Measurements from ENCODE around the gene KRTAP4-4.
"Not testable (repeated sequence)": the region's sequence is repeated elsewhere in the genome, so short reads cannot be mapped to it uniquely, and the experiment has no call there.

The KRTAP4-4 gene

DNA sequence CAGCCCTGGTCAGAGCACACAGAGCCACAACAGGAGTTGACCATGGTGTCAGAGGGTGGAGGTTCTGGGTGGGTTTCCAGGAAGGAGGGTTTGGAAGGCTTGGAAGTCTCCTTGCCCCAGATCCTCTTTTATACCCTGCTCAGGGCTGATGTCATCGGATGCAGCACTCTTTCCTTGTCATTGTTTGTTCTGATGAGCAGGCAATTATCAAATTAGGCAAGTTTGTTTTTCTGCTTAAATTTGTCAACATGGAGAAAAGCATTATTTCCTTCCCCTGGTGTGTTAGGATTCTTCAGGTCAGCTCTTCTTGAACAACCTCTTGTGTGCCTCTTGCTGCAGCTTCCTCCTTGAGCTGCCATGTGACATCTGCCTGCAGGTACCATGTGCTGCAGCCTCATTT is at the start of gene KRTAP4-4:
Gene KRTAP4-4 (minus strand): TSS at position 101 of the 400 bp plus-strand sequence. CDS start 57 bp downstream, at position 44.
- no peak for DNase-seq

- no peak for DNase-seq
Observed at GRCh38 chr17:41199421-41200078, 39.0 kb upstream of the KRTAP4-4 start.

GRCh38 chr17:41196068-41196467 is 35.5 kb upstream of the KRTAP4-4 start:
- DNase-seq, result no peak

GRCh38 chr17:41190328-41190727 is 29.8 kb upstream of the KRTAP4-4 start:
- DNase-seq, result no peak

- not testable (repeated sequence) for DNase-seq
Observed at GRCh38 chr17:41189837-41190318, 29.3 kb upstream of the KRTAP4-4 start, which contains the start of gene KRTAP9-1. KRTAP9-1 (plus strand) TSS chr17:41189887; CDS start chr17:41189887, 0 bp downstream.

DNA sequence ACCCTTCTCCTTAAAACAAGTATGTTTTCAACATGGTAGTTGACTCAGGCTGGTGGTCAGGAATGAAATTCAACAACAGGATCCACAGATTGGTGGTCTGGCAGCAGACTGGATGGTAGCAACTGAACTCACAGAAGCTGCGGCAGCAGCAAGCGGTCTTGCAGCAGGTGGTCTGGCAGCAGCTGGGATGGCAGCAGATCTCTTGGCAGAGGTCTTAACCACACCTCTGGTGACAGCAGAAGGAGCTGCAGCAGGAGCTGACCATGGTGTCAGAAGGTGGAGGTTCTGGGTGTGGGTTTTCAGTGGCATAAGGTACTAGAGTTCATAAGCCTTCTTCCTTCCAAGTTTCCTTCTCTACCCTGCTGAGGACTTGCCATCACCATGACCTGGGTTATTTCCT is 26.3 kb upstream of the KRTAP4-4 start:
- DNase-seq, result no peak

- no peak for DNase-seq
Observed at GRCh38 chr17:41185001-41185400, 24.5 kb upstream of the KRTAP4-4 start.

GRCh38 chr17:41184480-41184961 is 24.0 kb upstream of the KRTAP4-4 start, which contains the start of gene KRTAP4-1:
KRTAP4-1 (minus strand) TSS chr17:41184911; CDS start chr17:41184854, 57 bp downstream.
- DNase-seq, result no peak

- no peak for DNase-seq
Observed at GRCh38 chr17:41178843-41179616, 18.5 kb upstream of the KRTAP4-4 start.

DNA sequence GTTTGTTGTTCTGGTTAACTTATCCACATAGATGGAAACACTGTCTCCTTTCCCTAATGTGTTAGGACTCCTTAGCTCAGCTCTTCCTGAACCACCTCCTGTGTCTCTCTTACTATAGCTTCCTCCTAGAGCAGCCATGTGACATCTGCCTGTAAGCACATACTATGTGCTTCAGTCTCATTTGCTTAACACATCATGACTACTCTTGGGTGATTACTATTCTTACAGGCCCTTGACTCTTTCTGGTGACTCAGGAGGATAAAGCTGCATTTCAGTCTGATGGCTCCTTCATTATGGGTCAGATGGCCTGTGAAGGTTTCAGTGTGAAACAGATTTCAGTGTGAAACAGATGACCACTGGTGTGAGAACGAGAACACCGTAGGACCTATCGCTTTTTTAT is 17.8 kb upstream of the KRTAP4-4 start:
- DNase-seq, result no peak

DNA sequence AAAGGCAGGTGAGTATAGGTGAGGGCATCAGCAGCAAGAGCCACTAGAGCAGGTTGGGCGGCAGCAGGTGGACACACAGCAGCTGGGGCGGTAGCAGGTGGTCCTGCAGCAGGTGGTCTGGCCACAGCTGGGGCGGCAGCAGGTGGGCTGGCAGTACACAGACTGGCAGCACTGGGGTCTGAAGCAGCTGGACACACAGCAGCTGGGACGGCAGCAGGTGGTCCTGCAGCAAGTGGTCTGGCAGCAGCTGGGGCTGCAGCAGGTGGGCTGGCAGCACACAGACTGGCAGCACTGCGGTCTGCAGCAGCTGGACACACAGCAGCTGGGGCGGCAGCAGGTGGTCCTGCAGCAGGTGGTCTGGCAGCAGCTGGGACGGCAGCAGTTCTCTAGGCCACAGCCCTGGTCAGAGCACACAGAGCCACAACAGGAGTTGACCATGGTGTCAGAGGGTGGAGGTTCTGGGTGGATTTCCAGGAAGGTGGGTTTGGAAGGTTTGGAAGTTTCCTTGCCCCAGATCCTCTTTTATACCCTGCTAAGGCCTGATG is 17.3 kb upstream of the KRTAP4-4 start, which contains the start of gene KRTAP4-2:
Gene KRTAP4-2 (minus strand): TSS at position 495 of the 545 bp plus-strand sequence. CDS start 57 bp downstream, at position 438.
- DNase-seq, result no peak

DNA sequence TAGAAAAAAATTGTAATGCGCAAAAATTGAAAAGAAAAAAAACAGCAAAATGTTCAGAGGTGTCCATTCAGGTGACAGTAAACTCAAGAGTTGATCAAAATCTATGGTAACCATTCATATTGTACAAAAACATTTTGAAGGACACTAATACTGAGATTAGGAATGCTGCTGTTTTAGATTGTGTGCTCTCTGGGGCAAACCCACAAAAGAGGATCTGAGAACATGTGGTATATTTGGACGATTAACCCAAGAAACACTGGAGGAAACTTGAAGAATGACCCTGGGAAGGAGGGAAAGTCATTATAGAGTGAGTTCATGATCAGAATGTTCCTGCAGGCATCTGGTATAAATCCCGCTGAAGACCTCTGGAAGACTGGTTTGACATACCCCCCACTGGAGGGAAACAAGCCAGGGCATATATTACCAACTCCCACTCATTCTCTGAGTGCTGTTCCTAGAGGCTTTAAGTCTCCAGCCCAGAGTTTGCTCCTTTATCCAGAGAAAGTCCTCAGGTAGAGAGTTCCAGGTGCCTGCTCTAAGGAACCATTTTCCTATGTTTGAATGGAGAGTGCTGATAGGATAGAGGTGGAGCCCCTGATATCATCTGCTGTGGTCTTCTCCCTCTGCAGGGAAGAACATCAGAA is 16.3 kb upstream of the KRTAP4-4 start:
- DNase-seq, result no peak

DNA sequence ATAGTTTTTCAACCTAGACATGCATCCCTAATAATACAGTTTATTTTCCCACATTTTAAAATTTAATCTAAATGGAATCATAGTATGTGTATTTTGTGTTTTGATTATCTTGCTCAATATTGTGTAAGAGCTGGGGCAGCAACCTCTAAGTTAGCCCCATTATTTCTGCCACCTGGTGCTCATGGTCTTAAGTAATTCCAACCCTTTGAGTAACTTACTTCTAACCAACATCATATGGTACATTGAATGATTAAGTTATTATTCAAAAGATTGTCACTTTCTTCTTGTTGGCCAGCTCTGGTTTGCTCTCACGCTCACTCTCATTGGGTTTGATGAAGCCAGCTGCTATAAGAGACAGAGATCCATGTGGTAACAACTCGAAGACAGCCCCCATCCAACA is 11.3 kb upstream of the KRTAP4-4 start:
- DNase-seq, result no peak

DNA sequence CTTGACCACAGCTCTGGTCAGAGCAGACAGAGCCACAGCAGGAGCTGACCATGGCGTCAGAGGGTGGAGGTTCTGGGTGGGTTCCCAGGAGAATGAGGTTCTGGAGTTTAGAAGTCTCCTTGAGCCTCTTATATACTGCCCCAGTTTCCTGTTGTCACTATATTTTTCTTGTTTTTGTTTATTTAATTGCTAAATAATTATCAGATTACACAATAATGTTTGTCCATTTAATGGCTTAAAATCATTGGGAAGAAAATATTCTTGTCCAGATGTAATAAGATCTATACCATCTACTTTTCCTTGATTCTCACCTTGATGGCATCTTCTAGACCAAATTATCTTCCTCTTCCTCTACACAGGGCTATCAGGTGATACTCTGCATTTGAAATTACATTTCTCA is 7.6 kb upstream of the KRTAP4-4 start, which contains the start of gene KRTAP4-3:
Gene KRTAP4-3 (minus strand): TSS at position 101 of the 400 bp plus-strand sequence. CDS start 49 bp downstream, at position 52.
- no peak for DNase-seq

DNA sequence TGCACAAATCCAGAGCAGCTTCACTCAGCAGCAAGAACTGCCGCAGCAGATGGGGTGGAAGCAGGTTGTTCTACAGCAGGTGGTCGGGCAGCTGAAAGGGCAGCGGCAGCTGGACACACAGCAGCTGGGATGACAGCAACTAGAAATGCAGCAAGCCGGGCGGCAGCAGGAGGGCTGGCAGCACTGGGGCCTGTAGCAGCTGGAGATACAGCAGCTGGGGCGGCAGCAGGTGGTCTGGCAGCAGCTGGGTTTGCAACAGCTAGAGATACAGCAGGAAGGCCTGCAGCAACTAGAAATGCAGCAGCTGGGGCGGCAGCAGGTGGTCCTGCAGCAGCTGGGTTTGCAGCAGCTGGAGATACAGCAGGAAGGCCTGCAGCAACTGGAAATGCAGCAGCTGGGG is 7.0 kb upstream of the KRTAP4-4 start:
- DNase-seq, result no peak

GRCh38 chr17:41163828-41164227 is 3.3 kb upstream of the KRTAP4-4 start:
- DNase-seq, result no peak

- not testable (repeated sequence) for DNase-seq
Observed at GRCh38 chr17:41160190-41160589, 358 bp downstream of the KRTAP4-4 start.

- DNase-seq, result no peak
Observed at GRCh38 chr17:41153856-41154255, 6.7 kb downstream of the KRTAP4-4 start.

DNA sequence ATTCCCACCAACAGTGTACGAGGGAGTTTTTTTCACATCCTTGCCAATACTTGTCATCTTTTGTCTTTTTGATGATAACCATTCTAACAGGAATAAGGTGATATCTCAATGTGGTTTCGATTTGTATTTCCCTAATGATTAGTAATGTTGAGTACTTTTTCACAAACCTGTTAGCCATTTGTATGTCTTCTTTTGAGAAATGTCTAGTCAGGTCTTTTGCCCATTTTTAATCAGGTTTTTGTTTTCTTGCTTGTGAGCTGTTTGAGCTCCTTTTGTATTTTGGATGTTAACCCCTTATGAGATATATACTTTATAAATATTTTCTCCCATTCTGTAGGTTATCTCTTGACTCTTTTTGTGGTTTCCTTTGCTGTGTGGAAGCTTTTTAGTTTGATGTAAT is 9.0 kb downstream of the KRTAP4-4 start:
- no peak for DNase-seq

- no peak for DNase-seq
Observed at GRCh38 chr17:41150026-41150425, 10.5 kb downstream of the KRTAP4-4 start.

DNA sequence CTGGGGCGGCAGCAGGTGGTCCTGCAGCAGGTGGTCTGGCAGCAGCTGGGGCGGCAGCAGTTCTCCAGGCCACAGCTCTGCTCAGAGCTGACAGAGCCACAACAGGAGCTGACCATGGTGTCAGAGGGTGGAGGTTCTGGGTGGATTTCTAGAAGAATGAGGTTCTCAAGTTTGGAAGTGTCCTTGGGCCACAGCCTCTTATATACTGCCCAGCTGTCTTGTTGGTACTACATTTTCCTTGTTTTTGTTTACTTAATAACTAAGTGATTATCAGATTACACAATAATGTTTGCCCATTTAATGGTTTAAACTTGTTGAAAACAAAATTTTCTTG is 10.9 kb downstream of the KRTAP4-4 start, which contains the start of gene KRTAP4-5:
Gene KRTAP4-5 (minus strand): TSS at position 174 of the 334 bp plus-strand sequence. CDS start 58 bp downstream, at position 116.
- DNase-seq, result no peak

DNA sequence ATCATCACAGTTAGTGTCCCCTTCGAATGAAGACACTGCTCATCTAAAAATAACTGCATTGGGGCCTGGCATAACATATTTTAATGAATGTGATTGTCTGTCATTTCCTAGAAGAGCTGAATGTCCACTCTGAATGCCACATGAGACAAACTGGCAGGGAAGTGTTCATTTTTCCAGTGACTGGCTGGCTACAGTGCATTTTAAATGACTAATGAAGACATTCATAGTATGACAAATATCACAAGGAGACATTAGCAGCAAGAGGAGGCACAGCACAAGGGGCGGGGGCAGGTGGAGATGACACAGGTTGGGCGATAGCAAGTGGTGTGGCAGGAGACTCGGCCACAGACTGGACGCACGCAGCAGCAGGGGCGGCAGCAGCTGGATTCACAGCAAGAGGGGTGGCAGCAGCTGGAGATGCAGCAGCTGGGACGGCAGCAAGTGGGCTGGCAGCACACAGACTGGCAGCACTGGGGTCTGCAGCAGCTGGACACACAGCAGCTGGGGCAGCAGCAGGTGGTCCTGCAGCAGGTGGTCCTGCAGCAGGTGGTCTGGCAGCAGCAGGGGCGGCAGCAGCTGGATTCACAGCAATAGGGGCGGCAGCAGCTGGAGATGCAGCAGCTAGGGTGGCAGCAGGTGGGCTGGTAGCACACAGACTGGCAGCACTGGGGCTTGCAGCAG is 11.4 kb downstream of the KRTAP4-4 start:
- not testable (repeated sequence) for DNase-seq

All from DMS 273 treated with DMSO at 0.1 percent for 48 hours (cell line).